ENCODE results near the gene ATP6V1B1.

DNA sequence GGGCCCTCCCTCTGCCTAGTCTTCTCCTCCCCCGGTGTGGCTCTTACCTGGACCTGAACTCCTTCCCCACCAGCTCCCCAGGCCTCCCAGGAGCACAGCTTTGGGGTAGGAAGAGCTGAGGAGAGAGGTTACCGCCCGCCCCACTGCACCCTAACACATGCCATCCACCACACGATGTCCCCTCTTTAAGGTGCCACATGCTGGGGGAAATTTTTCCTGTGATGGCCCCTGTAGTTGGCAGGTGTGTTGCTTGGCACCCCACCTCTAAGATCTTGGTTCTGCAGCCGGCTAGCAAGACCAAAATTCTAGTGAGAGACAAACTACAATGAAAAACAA lies 65.9 kb downstream of the ATP6V1B1 start:
- TF ChIP-seq FOXM1 (IDR thresholded peaks at IDR 0.05; ENCODE audit: borderline replicate concordance): no peak
- TF ChIP-seq SUZ12 (IDR thresholded peaks at IDR 0.05): no peak
- no peak for TF ChIP-seq FOXA1 (IDR thresholded peaks at IDR 0.05)
- no peak for TF ChIP-seq FOXK2 (IDR thresholded peaks at IDR 0.05)
- no peak for TF ChIP-seq ZNF384 (IDR thresholded peaks at IDR 0.05)
- TF ChIP-seq SP1 (IDR thresholded peaks at IDR 0.05): no peak
- TF ChIP-seq ELF4 (IDR thresholded peaks at IDR 0.05): no peak
- TF ChIP-seq TARDBP (IDR thresholded peaks at IDR 0.05): no peak
- TF ChIP-seq L3MBTL2 (conservative IDR thresholded peaks at IDR 0.05): no peak
- TF ChIP-seq CTBP1 (IDR thresholded peaks at IDR 0.05; ENCODE audit: borderline replicate concordance): no peak
- TF ChIP-seq LEF1 (IDR thresholded peaks at IDR 0.05; ENCODE audit: borderline replicate concordance): no peak

All from HEK293T (cell line).